ENCODE measurements around the gene RASGEF1B. TPM values are rescaled to one million over a fixed set of nuclear protein-coding genes. Genes with fewer than 3 reads are reported as not detected.

The RASGEF1B gene
- total RNA-seq, 2 experiments from 2014 or later, result 5.7 to 12.6 TPM

- intact Hi-C loops (cut with micrococcal nuclease; ENCODE audit: unreplicated experiment), result no loop called here
- Histone ChIP-seq H3K36me3 (ENCODE audit: insufficient read depth, low read length) (no peaks in the 10 kb centered on the region), H3K4me3 (ENCODE audit: low read depth, low read length, poor library complexity, severe bottlenecking) (no peak overlapping the region), H3K79me2 (ENCODE audit: insufficient read depth, low read depth, low read length) (no peaks in the 10 kb centered on the region), H3K4me1 (ENCODE audit: insufficient read depth, low read length, poor library complexity, severe bottlenecking) (no peaks in the 10 kb centered on the region), H2AFZ (ENCODE audit: low read length) (no peak overlapping the region), H3K4me2 (ENCODE audit: low read length) (no peak overlapping the region), H4K20me1 (ENCODE audit: insufficient read depth, low read length) (no peaks in the 10 kb centered on the region), H3K9me2 (ENCODE audit: insufficient read depth, low read length) (no peaks in the 10 kb centered on the region; the same call in 1 of the 2 replicates), H3K9me3 (ENCODE audit: low read length) (no peaks in the 10 kb centered on the region), H3K27ac (ENCODE audit: low read depth, low read length, poor library complexity, severe bottlenecking) (no peak overlapping the region)
- no peak for DNase-seq (ENCODE audit: low spot score)
- ChIA-PET CTCF (ENCODE audit: unreplicated experiment) (no interaction called here), POLR2A (no interaction called here)
- TF ChIP-seq EZH2phosphoT487 (IDR thresholded peaks at IDR 0.05; ENCODE audit: borderline replicate concordance, low read depth, low read length) (no peak), CTCF (conservative IDR thresholded peaks at IDR 0.05; ENCODE audit: low read length) (no peak)
- no TSS peak for BruUV-seq (replicated peaks)
Observed at GRCh38 chr4:81392164-81392563, 79.5 kb downstream of the RASGEF1B start.

GRCh38 chr4:81389720-81390119, 82.0 kb downstream of the RASGEF1B start:
- Histone ChIP-seq H3K4me2 (ENCODE audit: low read length) (no peak overlapping the region), H3K4me1 (ENCODE audit: insufficient read depth, low read length, poor library complexity, severe bottlenecking) (no peaks in the 10 kb centered on the region), H3K9me2 (ENCODE audit: insufficient read depth, low read length) (no peaks in the 10 kb centered on the region; the same call in 1 of the 2 replicates), H3K4me3 (ENCODE audit: low read depth, low read length, poor library complexity, severe bottlenecking) (no peak overlapping the region), H4K20me1 (ENCODE audit: insufficient read depth, low read length) (no peaks in the 10 kb centered on the region), H3K27ac (ENCODE audit: low read depth, low read length, poor library complexity, severe bottlenecking) (no peak overlapping the region), H3K9me3 (ENCODE audit: low read length) (no peaks in the 10 kb centered on the region), H2AFZ (ENCODE audit: low read length) (no peak overlapping the region), H3K79me2 (ENCODE audit: insufficient read depth, low read depth, low read length) (no peaks in the 10 kb centered on the region), H3K36me3 (ENCODE audit: insufficient read depth, low read length) (no peaks in the 10 kb centered on the region)
- no peak for DNase-seq (ENCODE audit: low spot score)
- ChIA-PET CTCF (ENCODE audit: unreplicated experiment) (no interaction called here), POLR2A (no interaction called here)
- no TSS peak for BruUV-seq (replicated peaks)
- no peak for TF ChIP-seq EZH2phosphoT487 (IDR thresholded peaks at IDR 0.05; ENCODE audit: borderline replicate concordance, low read depth, low read length)
- no peak for TF ChIP-seq CTCF (conservative IDR thresholded peaks at IDR 0.05; ENCODE audit: low read length)
- intact Hi-C loops (cut with micrococcal nuclease; ENCODE audit: unreplicated experiment), result no loop called here

GRCh38 chr4:81380437-81380836, 91.3 kb downstream of the RASGEF1B start:
- H3K9me2 ChIP-seq (ENCODE audit: insufficient read depth, low read length), result no peaks in the 10 kb centered on the region
- no peak for DNase-seq (ENCODE audit: low spot score)
- no peak overlapping the region for H3K4me2 ChIP-seq (ENCODE audit: low read length)
- no peaks in the 10 kb centered on the region for H4K20me1 ChIP-seq (ENCODE audit: insufficient read depth, low read length)
- H3K9me3 ChIP-seq (ENCODE audit: low read length), result no peaks in the 10 kb centered on the region
- TF ChIP-seq EZH2phosphoT487 (IDR thresholded peaks at IDR 0.05; ENCODE audit: borderline replicate concordance, low read depth, low read length), result no peak
- no peak for TF ChIP-seq CTCF (conservative IDR thresholded peaks at IDR 0.05; ENCODE audit: low read length)
- H3K79me2 ChIP-seq (ENCODE audit: insufficient read depth, low read depth, low read length), result no peaks in the 10 kb centered on the region
- H2AFZ ChIP-seq (ENCODE audit: low read length), result no peak overlapping the region
- no peaks in the 10 kb centered on the region for H3K4me1 ChIP-seq (ENCODE audit: insufficient read depth, low read length, poor library complexity, severe bottlenecking)
- H3K4me3 ChIP-seq (ENCODE audit: low read depth, low read length, poor library complexity, severe bottlenecking), result no peak overlapping the region
- intact Hi-C loops (cut with micrococcal nuclease; ENCODE audit: unreplicated experiment), result no loop called here
- ChIA-PET POLR2A (interaction anchor here (1.0 kb wide), 1 partner anchor 64 kb away, joined by 3 read pairs; no protein-coding TSS in a partner anchor), CTCF (ENCODE audit: unreplicated experiment) (no interaction called here)
- no peak overlapping the region for H3K27ac ChIP-seq (ENCODE audit: low read depth, low read length, poor library complexity, severe bottlenecking)
- H3K36me3 ChIP-seq (ENCODE audit: insufficient read depth, low read length), result no peaks in the 10 kb centered on the region
- no TSS peak for BruUV-seq (replicated peaks)

All from OCI-LY7 (cell line).